GM18951 (cell line): ENCODE data around the gene OR10S1.
"Not testable (repeated sequence)": the region's sequence is repeated elsewhere in the genome, so short reads cannot be mapped to it uniquely, and the experiment has no call there.

Source experiments
- POLR2A ChIP-seq: IDR thresholded peaks from 4 replicates; pipeline ENCODE4 v1.6.1; 2011; ENCODE audit warnings: mild to moderate bottlenecking; ENCODE audit not compliant: insufficient read length, insufficient read depth; ENCODE audit errors: extremely low read depth
- in situ Hi-C: fragments of 300-500 bp; cut with MboI; formaldehyde crosslinking; loops from one replicate; pipeline ENCODE4 v1.12.0; 2022; ENCODE audit warnings: low sequenced_read_pairs, mixed read lengths, inconsistent platforms; ENCODE audit not compliant: unreplicated experiment

Gene OR10S1

GRCh38 chr11:123977731-123978347, at the start of gene OR10S1:
TSS of gene OR10S1 (minus strand) at chr11:123977781. CDS start at chr11:123977664, 117 bp downstream.
- TF ChIP-seq POLR2A = no peak
- in situ Hi-C loops = no loop called here

GRCh38 chr11:124026498-124026897, 48.9 kb upstream of the OR10S1 start, which contains the start of gene OR10G8:
TSS of gene OR10G8 (plus strand) at chr11:124026798. CDS start at chr11:124029623, 2,825 bp downstream.
- in situ Hi-C loops = no loop called here
- no peak for TF ChIP-seq POLR2A

GRCh38 chr11:124015837-124016236, 38.3 kb upstream of the OR10S1 start:
- in situ Hi-C loops = not testable (repeated sequence)

DNA sequence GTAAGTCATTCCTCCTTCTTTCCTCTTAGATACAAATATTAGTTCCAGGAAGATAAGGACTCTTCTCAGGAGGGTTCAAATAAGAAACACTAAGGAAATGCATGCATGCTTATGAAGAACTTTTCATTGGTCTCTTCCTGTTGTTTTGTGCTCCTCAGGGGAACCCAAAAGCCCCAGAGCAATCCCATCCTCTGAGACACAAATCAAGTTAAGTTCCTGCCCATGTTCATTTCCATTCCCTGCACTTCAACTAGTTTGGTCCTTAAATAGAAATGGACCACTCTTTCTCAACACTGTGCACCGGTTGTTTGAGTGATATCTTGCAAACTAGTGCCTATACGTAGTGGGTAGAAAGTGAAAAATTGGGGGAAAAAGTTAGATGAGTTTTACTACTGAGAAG, 35.1 kb upstream of the OR10S1 start, which contains the start of gene OR10G4:
Gene OR10G4 (plus strand): TSS at position 301 of the 400 bp plus-strand sequence. CDS start 2,578 bp downstream, outside the sequence.
- in situ Hi-C loops = no loop called here

DNA sequence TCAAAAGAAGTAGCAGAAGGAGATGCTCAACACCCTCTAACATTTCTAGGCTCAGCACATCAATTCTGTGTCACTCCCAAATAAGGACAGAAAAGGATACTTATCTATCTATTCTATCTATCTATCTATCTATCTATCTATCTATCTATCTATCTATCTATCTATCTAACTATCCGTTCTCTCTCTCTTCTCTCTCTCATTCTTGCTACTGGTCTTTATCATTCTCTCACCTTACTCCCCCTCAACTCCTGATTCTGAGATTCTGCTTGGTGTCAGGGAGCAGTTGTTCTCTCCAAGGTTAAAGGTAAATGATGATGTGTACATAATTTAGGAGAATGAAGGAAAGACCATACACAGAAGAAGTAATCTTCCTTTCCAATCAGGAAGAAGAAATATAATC, 17.5 kb upstream of the OR10S1 start, which contains the start of gene OR10G6:
Gene OR10G6 (minus strand): TSS at position 43 of the 400 bp plus-strand sequence. CDS start 0 bp downstream, at position 43.
- TF ChIP-seq POLR2A = no peak
- in situ Hi-C loops = no loop called here

More for the DNA sequence above, 35.1 kb upstream of the OR10S1 start, which contains the start of gene OR10G4:
- no peak for TF ChIP-seq POLR2A

DNA sequence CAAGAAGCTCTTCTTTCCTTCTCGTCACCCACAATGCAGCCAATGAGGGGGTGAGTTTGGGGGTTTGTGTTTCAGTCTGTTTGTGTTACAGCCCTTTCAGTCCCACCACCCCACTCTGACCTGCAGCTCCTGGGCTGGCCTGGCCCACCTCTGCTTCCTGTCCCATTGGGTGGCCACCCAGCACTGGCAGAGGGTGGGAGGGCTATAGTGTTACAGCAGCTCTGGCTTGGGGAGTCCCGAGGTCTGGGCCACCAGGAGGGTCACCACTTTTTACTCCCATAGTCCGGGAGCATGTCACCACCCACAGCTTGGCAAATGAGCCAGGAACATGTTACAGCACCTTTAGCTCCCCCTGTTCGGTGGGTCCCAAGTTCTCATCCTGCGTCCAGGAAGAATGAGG, 1.7 kb upstream of the OR10S1 start:
- TF ChIP-seq POLR2A = no peak
- in situ Hi-C loops = no loop called here

- no peak for TF ChIP-seq POLR2A
- in situ Hi-C loops = no loop called here
Observed at GRCh38 chr11:123976770-123977560, 616 bp downstream of the OR10S1 start.

- in situ Hi-C loops = no loop called here
- no peak for TF ChIP-seq POLR2A
Observed at GRCh38 chr11:123973816-123974215, 3.8 kb downstream of the OR10S1 start.

- in situ Hi-C loops = no loop called here
- TF ChIP-seq POLR2A = no peak
Observed at GRCh38 chr11:123956752-123957151, 20.8 kb downstream of the OR10S1 start.

DNA sequence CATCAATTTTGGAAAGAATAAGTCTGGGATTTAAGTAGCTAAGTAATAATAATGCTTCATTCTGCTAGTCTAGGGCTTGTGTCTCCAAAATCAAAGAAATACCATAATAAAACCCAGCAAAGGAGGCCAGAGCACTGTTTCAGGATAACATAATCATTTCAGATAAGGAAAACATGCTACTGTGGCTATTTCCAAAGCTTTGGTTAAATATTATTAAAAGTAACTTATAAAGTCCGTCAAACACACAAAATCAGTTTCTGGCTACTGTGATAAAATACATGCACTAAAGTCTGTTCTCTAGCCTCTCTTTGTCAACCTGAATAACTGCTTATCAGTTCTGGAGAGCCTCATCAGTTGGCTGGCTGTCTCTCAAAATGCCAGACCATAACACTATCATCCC, 32.4 kb downstream of the OR10S1 start:
- TF ChIP-seq POLR2A = no peak
- in situ Hi-C loops = no loop called here

GRCh38 chr11:123943738-123944137, 33.8 kb downstream of the OR10S1 start, which contains the start of gene OR6T1:
TSS of gene OR6T1 (minus strand) at chr11:123943838. CDS start at chr11:123943838, 0 bp downstream.
- in situ Hi-C loops = no loop called here
- TF ChIP-seq POLR2A = no peak

GRCh38 chr11:123942413-123942812, 35.2 kb downstream of the OR10S1 start:
- in situ Hi-C loops = no loop called here
- TF ChIP-seq POLR2A = no peak

GRCh38 chr11:123939317-123939716, 38.3 kb downstream of the OR10S1 start, which contains the start of gene OR4D5:
TSS of gene OR4D5 (plus strand) at chr11:123939617. CDS start at chr11:123939617, 0 bp downstream.
- in situ Hi-C loops = no loop called here
- no peak for TF ChIP-seq POLR2A
